Occipital lobe (tissue), 2 donors: ENCODE measurements around the gene ZNF337. TPM values are rescaled to one million over a fixed set of nuclear protein-coding genes. Genes with fewer than 3 reads are reported as not detected.
A peak's percentile ranks its signal among the peaks of the same experiment; 100 is the strongest.
"Not testable (repeated sequence)": the region's sequence is repeated elsewhere in the genome, so short reads cannot be mapped to it uniquely, and the experiment has no call there.

Source experiments
- DNase-seq: peaks from one replicate; lab custom pipeline; 2025; lab: John Stamatoyannopoulos, UW
- total RNA-seq: library from RNA; depleted of rRNA; stranded (reverse); fragments of >200 nt; gene quantifications from one replicate; pipeline ENCODE4 v1.2.3, GENCODE V29; 2014

Gene ZNF337
- total RNA-seq, result 28.5 TPM

DNA sequence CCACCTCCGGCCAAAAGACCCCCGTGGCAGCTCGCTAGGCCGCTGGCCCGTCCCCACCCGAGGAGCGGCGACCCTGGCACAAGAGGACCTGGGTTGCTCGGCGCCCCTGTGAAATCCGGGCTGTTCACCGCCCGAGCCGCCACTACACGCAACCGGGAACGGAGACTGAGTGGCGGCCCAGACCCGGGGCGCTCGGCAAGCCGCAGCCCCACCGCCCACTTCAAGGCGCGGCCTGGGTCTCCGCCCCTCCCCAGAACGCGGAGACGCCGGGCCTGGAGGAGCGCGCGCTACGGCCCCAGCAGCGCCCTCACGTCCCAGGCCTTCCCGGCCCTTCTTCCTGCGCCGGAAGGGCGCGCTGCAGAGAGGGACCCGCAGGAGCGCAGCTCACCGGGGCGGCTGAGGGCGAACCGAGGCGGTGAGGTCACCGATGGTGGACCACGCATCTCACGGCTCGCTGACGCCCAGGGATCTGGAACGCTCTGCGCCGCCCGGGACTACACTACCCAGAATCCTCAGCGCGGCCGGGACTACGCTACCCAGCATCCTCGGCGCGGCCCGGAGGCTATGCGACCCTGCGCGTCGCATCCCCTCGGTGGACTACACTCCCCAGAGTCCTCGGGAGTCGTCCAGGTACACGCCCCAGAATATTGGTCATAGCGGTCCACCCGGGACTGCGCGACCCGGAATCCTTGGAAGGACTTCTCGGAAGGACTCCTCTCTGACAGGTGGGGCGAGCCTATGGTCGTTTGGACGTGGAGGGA, at the start of gene ZNF337:
Gene ZNF337, minus strand, starts transcription at position 483 of the 761 bp plus-strand sequence. CDS start 10,436 bp downstream, outside the sequence.
- DNase-seq, result peak; percentile 92

DNA sequence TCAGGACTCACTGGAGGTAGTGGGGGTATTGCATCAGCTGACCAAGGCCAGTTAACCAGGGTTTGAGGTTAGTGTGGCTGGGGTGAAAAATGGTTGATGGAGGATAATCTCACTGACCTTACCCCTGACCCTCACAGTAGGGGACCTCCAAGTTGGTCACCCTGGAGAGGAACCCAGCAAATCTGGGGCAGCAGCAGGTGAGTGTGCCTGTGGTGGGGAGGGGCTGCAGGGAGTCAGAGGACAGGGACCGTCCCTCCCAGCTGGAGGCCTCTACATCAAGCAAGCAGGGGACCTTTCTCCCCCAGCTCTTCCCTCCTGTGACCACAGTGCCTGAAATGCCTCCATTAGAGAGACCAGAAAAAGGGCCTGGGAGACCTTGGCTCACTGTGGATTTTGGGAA, 49.1 kb upstream of the ZNF337 start:
- DNase-seq, result no peak

GRCh38 chr20:25745100-25745499, 48.4 kb upstream of the ZNF337 start:
- DNase-seq, result no peak

DNA sequence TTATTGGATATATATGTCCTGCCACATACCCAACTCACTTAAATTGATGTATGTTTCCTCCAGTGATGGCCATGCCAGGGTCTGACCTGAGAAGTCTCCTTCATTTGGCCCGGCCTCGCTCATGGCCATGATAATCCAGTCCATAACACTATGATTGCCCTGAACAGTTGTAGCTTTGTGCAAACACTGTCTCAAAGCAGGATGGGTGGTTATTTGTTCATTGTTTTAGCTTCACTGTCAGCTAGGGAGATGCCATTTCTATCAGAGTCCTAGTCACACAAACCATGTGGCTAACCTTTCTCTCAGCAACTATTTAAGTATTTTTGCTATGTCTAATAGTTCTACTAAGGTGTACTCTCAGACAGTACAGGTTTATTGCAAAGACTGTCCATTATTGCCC, 47.6 kb upstream of the ZNF337 start:
- DNase-seq, result no peak

- no peak for DNase-seq
Measured at GRCh38 chr20:25741088-25741487, 44.4 kb upstream of the ZNF337 start.

DNA sequence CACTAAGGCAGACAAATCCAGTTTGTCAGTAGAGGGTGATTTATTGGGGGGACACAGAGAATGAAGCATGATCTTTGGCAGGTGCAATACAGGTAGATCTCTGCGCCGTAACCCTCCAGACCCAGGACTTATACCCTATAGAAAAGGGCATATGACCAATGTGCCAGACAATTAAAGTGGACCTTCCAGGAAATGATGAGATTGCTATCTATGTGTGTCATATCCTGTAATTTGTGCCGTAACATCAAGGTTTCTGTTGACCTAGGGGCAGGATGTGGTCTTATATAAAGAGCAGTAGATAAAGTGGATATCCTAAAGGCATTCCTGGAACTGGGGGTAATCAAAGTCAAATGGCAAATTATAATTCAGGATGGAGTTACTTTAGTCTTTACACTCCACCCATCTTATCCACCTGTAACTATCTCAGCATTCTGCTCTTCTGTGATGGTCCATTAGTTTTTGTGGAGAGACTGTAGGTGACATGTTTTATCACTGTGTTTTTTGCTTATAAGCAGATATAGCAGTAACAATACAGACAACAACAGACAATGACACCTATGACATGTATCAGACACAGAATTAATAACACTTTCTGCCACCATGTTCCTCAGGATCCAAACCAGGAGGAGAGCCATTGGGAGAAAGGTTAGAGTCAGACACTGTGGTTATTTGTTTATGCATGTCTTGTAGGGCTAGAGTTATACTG, 43.1 kb upstream of the ZNF337 start:
- no peak for DNase-seq

- DNase-seq, result no peak
Measured at GRCh38 chr20:25738198-25738597, 41.5 kb upstream of the ZNF337 start.

- no peak for DNase-seq
Measured at GRCh38 chr20:25733903-25734302, 37.2 kb upstream of the ZNF337 start.

- no peak for DNase-seq
Measured at GRCh38 chr20:25730862-25731261, 34.2 kb upstream of the ZNF337 start.

GRCh38 chr20:25726357-25726756, 29.7 kb upstream of the ZNF337 start:
- DNase-seq, result no peak

GRCh38 chr20:25725639-25726038, 29.0 kb upstream of the ZNF337 start:
- DNase-seq, result no peak

- DNase-seq, result no peak
Measured at GRCh38 chr20:25723975-25724374, 27.3 kb upstream of the ZNF337 start.

DNA sequence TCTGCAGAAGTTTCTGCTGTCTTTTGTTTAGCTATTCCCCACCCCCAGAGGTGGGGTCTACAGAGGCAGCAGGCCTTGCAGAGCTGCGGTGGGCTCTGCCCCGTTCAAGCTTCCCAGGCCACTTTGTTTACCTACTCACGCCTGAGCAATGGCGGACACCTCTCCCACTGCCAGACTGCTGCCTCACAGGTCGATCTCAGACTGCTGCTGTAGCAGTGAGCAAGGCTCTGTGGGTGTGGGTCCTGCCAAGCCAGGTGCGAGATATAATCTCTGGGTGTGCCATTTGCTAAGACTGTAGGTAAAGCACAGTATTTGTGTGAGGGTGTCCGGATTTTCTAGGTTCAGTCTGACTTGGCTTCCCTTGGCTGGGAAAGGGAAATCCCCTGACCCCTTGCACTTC, 23.6 kb upstream of the ZNF337 start:
- DNase-seq, result no peak

GRCh38 chr20:25718896-25719809, 22.5 kb upstream of the ZNF337 start:
- not testable (repeated sequence) for DNase-seq

GRCh38 chr20:25707695-25708094, 11.0 kb upstream of the ZNF337 start:
- no peak for DNase-seq

DNA sequence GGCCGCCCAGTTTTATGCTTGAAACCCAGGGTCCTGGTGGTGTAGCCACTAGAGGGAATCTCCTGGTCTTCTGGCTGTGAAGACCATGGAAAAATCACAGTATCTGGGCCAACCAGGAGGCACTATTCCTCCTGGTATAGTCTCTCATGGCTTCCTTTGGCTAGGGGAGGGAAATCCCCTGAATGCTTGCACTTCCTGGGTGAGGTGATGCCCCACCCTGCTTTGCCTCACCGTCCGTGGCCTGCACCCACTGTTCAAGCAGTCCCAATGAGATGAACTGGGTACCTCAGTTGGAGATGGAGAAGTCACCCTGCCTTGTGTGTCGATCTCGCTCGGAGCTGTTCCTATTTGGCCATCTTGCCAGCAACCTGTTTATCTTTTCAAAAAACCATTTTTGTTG, 10.1 kb upstream of the ZNF337 start:
- no peak for DNase-seq

DNA sequence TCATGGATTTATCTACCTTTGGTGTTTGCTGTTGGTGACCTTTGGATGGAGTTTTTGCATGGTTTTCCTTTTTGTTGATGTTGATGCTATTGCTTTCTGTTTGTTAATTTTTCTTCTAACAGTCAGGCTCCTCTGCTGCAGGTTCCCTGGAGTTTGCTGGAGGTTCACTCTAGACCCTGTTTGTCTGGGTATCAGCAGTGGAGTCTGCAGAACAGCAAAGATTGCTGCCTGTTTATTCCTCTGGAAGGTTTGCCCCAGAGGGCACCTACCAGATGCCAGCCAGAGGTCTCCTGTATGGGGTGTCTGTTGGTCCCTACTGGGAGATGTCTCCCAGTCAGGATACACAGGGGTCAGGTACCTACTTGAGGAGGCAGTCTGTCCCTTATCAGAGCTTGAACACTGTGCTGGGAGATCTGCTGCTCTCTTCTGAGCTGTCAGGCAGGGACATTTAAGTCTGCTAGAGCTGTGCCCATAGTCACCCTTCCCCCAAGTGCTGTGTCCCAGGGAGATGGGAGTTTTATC, 9.2 kb upstream of the ZNF337 start:
- DNase-seq, result no peak

- not testable (repeated sequence) for DNase-seq
Measured at GRCh38 chr20:25704303-25704702, 7.7 kb upstream of the ZNF337 start.

DNA sequence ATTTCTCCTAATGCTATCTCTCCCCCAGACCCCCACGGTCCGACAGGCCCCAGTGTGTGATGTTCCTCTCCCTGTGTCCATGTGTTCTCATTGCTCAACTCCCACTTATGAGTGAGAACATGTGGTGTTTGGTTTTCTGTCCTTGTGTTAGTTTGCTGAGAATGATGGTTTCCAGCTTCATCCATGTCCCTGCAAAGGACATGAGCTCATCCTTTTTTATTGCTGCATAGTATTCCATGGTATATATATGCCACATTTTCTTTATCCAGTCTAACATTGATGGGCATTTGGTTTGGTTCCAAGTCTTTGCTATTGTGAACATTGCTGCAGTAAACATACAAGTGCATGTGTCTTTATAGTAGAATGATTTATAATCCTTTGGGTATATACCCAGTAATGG, 4.2 kb upstream of the ZNF337 start:
- not testable (repeated sequence) for DNase-seq

GRCh38 chr20:25699914-25700313, 3.3 kb upstream of the ZNF337 start:
- DNase-seq, result no peak

- no peak for DNase-seq
Measured at GRCh38 chr20:25697132-25697446, 436 bp upstream of the ZNF337 start.
